ENCODE data around the gene LILRB2.
A peak's percentile ranks its signal among the peaks of the same experiment; 100 is the strongest.
"Not testable (repeated sequence)": the region's sequence is repeated elsewhere in the genome, so short reads cannot be mapped to it uniquely, and the experiment has no call there.

LILRB2 gene

DNA sequence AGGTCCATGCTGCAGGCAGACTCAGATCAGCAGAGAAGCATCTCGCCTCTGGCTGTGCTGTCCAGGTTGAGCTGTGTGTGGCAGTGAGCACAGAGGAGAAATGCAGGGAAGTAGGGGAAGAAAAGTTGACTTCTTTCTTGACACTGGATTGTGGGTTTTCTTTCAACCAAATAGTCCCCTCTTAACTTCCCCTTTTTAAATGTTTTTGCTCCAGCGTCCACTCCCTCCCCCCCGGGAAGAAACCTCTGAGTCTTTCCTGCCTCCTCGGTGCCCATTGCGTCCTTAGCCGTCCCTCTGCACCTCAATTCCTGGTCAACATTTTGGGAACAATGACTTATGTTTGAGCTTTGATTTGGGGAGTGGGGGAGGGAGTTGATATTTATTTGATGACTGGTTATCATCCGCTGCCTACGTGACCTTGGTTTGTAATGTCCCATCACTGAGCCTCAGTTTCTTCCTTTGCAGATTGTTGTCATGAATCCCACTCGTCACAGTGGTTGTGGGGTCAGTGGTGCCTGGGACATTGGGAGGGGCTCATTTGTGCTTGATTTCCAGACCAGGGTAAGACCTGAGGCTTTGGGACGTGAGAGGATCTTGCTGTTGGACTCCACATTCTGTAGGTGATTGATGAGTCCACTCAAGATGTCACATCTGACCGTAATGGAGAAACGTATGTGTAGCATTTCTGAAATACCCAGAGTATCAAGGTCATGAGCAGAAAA lies at the start of gene LILRB2:
Gene LILRB2 (minus strand): TSS at position 104 of the 722 bp plus-strand sequence. CDS start 614 bp downstream, outside the sequence.
- no peak for DNase-seq (ENCODE audit: low spot score)

DNA sequence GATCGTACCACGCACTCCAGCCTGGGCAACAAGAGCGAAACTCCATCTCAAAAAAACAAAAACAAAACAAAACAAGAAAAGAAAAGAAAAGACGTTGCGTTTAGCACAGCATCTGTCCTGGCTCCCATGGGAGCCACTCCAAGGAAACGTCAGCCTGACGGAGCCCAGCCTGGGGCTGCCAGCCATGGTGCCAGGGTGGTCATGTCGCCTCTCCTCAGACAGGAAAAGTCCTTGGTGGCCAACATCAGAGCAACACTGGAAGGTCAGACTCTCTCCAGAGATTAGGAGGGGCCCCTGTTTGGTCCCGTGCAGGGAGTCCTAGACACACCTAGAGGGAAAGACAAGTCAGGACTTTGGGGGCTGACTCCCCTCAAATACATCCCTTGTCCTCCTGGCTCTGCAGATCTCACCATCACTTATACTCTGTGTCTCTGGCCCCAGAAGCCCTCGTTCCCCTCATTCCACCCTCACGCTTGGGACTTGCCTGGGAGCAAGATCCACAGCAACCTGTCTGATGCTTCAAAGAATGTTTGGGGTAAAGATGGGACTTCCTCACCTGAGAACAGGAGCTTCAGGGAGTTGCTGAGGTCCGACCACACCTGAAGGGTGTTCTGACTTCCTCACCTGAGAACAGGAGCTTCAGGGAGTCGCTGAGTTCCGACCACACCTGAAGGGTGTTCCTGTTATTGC lies 48.7 kb upstream of the LILRB2 start:
- DNase-seq (ENCODE audit: low spot score), result no peak

GRCh38 chr19:54328781-54329180 lies 47.9 kb upstream of the LILRB2 start:
- not testable (repeated sequence) for DNase-seq (ENCODE audit: low spot score)

DNA sequence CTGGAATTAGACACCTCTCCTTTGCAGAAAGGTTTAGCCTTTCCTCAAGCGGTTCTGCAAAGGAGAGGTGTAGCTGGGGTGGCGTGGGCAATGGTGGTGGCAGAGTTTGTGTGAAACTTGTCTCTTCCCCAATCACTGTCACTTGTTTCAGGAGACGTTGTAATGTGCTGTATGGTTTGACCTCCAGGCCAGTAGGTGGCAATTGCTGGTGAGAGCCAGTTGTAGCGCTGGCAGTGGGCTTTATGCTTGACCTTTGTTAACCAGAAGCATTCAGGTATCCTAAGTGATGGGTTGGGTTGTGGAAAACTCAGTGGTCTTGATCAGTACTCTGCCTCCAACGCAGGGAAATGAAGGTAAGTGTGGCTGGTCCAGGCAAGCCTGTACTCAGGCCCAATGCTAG lies 44.7 kb upstream of the LILRB2 start:
- no peak for DNase-seq (ENCODE audit: low spot score)

GRCh38 chr19:54325194-54325621 lies 44.3 kb upstream of the LILRB2 start:
- peak; percentile 73 for DNase-seq (ENCODE audit: low spot score)

- no peak for DNase-seq (ENCODE audit: low spot score)
Observed at GRCh38 chr19:54324071-54324470, 43.2 kb upstream of the LILRB2 start.

DNA sequence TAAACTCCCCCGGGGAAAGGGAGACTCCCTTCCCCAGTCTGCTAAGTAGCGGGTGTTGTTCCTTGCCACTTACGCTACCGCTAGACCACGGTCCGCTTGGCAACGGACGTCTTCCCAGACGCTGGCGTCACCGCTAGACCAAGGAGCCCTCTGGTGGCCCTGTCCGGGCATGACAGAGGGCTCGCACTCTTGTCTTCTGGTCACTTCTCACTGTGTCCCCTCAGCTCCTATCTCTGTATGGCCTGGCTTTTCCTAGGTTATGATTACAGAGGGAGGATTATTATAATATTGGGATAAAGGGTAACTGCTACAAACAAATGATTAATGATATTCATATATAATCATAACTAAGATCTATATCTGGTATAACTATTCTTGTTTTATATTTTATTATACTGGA lies 42.0 kb upstream of the LILRB2 start:
- not testable (repeated sequence) for DNase-seq (ENCODE audit: low spot score)

GRCh38 chr19:54322295-54322694 lies 41.4 kb upstream of the LILRB2 start:
- DNase-seq (ENCODE audit: low spot score), result not testable (repeated sequence)

DNA sequence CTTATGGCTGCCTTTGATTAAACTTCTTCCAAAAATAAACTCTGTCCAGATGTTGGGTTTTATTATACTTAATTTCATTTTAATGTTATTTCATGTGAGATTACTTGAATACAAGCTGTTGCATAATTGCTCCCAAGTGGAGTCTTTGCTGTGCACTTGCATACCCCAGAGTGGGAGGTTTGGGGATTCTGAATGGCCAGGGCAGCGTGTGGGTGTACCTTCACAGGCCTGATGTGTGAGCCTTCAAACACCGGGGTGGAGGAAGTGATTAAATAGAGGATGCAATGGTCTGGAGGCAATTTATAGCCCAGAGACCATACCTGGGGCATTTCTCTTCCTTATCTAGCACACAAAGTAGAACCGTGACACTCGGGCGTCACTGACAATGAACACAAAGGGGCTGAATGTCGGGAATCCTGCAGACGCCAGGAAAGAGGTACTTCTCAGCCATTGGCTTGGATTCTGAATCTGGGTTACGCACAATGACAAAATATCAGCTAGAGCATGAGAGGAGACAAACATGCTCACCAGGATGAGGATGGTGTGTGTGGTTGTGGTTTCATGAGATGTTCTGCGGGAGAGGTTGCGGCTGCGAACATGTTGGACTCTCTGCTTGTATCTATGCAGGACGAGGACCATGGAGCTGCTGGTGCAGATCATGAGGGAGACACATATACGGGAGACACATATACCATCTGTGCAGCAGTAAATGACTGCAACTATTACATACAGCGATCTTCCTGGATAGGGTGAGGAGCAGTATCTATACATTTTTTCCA lies 39.2 kb upstream of the LILRB2 start:
- no peak for DNase-seq (ENCODE audit: low spot score)

DNA sequence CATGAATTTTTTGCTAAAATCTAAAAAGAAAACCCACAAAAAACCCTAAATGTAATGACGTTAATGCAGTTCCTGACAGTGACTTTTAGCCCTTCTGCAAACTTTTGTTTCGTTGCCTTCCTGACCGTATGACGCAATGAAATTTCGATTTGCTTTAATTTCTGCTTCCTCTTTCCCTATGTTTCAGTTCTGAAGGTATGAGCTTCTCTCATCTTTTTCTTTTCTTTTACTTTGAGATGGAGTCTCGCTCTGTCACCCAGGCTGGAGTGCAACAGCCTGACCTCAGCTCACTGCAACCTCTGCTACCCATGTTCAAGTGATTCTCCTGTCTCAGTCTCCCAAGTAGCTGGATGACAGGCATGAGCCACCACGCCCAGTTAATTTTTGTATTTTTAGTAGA lies 38.1 kb upstream of the LILRB2 start:
- no peak for DNase-seq (ENCODE audit: low spot score)

- DNase-seq (ENCODE audit: low spot score), result no peak
Observed at GRCh38 chr19:54317965-54318240, 37.0 kb upstream of the LILRB2 start.

DNA sequence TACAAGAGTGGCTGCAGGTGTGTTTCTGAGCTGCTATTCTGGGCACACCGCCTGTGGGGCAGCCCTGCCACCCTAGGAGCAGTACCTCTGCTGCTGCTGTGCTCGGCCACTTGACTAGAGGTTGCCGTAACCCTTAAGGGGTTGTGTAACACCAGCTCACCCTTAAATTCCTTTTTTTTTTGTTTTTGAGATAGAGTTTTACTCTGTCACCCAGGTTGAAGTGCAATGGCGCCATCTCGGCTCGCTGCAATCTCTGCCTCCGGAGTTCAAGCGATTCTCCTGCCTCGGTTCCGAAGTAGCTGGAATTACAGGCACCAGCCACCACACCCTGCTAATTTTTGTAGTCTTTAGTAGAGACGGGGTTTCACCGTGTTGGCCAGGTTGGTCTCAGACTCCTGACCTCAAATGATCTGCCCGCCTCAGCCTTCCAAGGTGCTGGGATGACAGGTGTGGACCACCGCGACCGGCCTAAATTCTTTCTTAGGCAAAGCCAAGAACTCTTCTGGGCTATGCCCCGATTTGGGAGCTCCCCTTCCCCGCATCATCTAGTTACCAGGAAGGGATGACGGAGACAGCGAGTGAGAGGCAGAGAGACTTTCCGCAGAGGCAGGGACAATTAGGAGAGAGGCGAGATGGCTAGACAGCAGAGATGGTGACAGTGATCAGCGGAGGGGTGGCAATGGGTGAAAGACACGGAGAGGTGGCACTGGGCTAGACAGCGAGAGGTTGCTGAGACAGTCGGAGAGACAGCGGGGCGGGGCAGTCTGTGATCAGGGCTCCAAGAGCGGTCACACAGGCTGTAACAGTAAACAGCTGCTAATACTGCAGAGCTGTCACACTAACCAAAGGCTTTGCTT lies 36.4 kb upstream of the LILRB2 start:
- no peak for DNase-seq (ENCODE audit: low spot score)

- peak; percentile 13 for DNase-seq (ENCODE audit: low spot score)
Observed at GRCh38 chr19:54316746-54317107, 35.8 kb upstream of the LILRB2 start.

- no peak for DNase-seq (ENCODE audit: low spot score)
Observed at GRCh38 chr19:54315956-54316355, 35.0 kb upstream of the LILRB2 start.

DNA sequence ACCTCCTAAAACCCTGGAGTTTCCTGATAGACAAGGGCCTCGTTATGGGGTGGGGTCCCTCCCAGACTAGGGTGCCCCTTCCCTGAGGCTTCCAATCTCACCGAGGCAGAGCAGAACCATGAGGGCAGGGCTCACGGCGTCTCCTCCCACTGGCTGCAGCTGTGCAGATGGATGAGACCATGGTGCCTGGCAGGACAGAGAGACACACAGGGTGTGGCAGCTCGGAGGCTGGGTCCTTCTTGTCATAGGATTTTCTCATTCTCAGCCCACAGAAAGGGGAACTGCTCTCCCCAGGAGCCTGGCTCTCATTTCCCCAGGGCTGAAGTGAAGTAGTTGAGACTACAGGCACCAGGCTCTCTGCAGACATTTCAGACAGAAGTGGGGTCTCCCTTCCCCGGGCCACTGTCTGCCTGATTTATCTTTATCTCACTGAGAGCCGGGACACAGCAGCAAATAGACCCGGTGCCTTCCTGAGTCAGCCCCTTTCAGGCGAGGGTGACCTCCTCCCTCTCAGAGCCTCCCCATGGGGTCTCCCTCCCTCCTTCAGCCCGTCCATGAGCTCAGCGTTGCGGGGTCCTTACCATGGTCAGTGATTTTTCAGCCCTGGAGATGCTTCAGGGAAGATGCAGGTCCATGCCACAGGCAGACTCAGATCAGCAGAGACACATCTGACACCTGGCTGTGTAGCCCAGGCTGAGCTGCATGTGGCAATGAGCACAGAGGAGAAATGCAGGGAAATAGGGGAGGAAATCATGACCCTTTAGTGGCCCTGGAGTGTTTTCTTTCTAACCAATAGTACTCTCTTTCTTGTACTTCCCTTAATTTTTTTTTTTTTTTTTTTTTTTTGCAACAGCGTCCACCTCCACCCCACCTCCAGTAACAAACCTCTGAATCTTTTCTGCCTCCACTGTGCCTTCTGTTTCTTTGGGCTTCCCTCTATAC lies 31.8 kb upstream of the LILRB2 start, which contains the start of gene LILRA5:
Gene LILRA5 (minus strand): TSS at position 731 of the 942 bp plus-strand sequence. CDS start 147 bp downstream, at position 584.
- DNase-seq (ENCODE audit: low spot score), result no peak

- DNase-seq (ENCODE audit: low spot score), result no peak
Observed at GRCh38 chr19:54312011-54312410, 31.1 kb upstream of the LILRB2 start.

GRCh38 chr19:54311486-54311885 lies 30.6 kb upstream of the LILRB2 start:
- no peak for DNase-seq (ENCODE audit: low spot score)

DNA sequence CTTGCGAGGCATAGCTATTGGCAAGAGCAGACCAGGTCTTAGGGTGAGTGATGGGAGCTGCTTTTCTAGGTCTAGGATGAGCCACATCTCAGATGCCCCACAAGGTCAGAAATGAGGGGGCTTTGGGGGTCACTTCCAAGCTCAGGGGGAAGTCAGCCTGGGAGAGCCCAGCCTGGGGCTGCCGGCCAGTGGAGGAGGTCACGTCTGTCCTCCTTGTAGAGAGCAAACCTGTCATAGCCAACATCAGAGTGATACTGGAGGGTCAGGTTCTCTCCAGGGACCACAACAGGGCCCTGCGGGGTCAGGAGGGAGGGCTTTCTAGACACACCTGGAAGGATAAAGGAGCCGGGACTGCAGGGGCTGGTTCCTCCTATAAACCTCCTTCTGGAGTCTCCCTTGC lies 29.6 kb upstream of the LILRB2 start:
- DNase-seq (ENCODE audit: low spot score), result no peak

DNA sequence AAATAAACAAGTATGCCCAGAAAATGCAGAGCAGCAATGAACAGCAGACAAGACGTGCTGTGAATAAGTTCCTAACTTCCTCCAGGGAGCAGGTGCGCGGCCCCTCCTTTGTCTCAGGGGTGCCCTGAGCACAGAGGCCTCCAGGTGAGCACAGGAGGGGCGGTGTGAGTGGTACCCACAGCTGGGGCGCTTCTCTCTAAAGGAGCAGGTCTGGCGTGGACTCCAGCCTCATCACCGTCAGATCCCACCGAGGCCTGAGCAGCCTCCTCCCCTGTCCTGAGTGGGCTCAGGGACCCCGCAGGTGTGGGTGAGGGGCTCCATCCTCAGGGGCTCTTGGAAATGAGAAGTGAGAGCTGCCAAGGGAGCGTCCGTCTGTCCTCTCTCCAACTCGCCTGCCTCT lies 28.9 kb upstream of the LILRB2 start:
- DNase-seq (ENCODE audit: low spot score), result no peak

DNA sequence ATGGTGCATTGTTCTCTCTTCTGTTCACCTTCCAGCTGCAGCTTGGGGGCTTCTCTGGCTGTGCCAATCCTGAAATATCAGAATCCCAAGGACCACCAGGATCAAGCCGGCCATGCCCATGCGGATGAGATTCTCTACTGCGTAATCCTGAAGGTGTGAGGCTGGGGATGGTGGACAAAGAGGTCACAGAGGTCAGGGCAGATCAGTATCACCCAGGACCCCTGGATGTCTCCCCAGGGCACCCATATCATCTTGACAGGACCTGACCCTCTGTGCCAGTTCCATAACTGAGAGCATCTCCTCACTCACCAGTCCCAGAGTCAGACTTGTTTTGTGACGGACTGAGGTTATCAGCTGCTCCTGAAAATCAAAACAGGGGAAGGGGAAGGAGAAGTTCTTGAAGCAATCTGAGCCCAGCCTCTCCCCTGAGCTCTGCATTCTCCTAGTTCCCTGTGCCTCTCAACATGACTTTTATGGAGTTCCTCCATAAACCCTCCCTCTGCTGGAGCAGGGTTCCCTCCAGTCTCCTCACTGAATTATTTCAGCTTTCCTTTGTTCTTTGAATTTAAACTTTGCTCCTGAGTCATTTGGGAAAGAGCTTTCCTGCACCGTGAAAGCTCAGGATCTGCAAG lies 26.6 kb upstream of the LILRB2 start:
- DNase-seq (ENCODE audit: low spot score), result no peak
